Activated T-cell treated with anti-CD3 and anti-CD28 coated beads, Interleukin-2, amount 50 U/mL, for 1 hour (primary cell): ENCODE results near the gene KIAA1958.
"Not testable (repeated sequence)": the region's sequence is repeated elsewhere in the genome, so short reads cannot be mapped to it uniquely, and the experiment has no call there.

Experiments
- DNase-seq: peaks from one replicate; pipeline ENCODE4 v3.0.0-alpha.2; 2020

Gene KIAA1958

GRCh38 chr9:112489876-112490666, 3.4 kb downstream of the KIAA1958 start:
- DNase-seq: no peak

- DNase-seq: no peak
Observed at GRCh38 chr9:112493393-112494137, 6.9 kb downstream of the KIAA1958 start.

- no peak for DNase-seq
Observed at GRCh38 chr9:112494153-112494552, 7.5 kb downstream of the KIAA1958 start.

GRCh38 chr9:112495614-112496013, 9.0 kb downstream of the KIAA1958 start:
- no peak for DNase-seq

GRCh38 chr9:112496074-112496722, 9.6 kb downstream of the KIAA1958 start:
- DNase-seq: no peak

GRCh38 chr9:112500842-112501241, 14.2 kb downstream of the KIAA1958 start:
- no peak for DNase-seq

- DNase-seq: no peak
Observed at GRCh38 chr9:112501287-112501686, 14.7 kb downstream of the KIAA1958 start.

GRCh38 chr9:112502175-112502946, 15.7 kb downstream of the KIAA1958 start:
- no peak for DNase-seq

- DNase-seq: no peak
Observed at GRCh38 chr9:112503170-112503569, 16.5 kb downstream of the KIAA1958 start.

- DNase-seq: no peak
Observed at GRCh38 chr9:112505086-112505485, 18.5 kb downstream of the KIAA1958 start.

GRCh38 chr9:112505607-112506006, 19.0 kb downstream of the KIAA1958 start:
- DNase-seq: no peak

GRCh38 chr9:112506571-112506970, 19.9 kb downstream of the KIAA1958 start:
- no peak for DNase-seq

GRCh38 chr9:112507001-112507680, 20.5 kb downstream of the KIAA1958 start:
- DNase-seq: no peak

GRCh38 chr9:112508377-112508776, 21.8 kb downstream of the KIAA1958 start:
- no peak for DNase-seq

GRCh38 chr9:112512377-112512776, 25.8 kb downstream of the KIAA1958 start:
- DNase-seq: not testable (repeated sequence)

GRCh38 chr9:112516769-112517168, 30.1 kb downstream of the KIAA1958 start:
- no peak for DNase-seq

GRCh38 chr9:112520069-112520468, 33.4 kb downstream of the KIAA1958 start:
- no peak for DNase-seq

GRCh38 chr9:112520656-112521055, 34.0 kb downstream of the KIAA1958 start:
- no peak for DNase-seq

GRCh38 chr9:112526973-112527372, 40.3 kb downstream of the KIAA1958 start:
- DNase-seq: no peak

GRCh38 chr9:112527959-112528358, 41.3 kb downstream of the KIAA1958 start:
- DNase-seq: no peak

- DNase-seq: no peak
Observed at GRCh38 chr9:112529316-112529715, 42.7 kb downstream of the KIAA1958 start.

- DNase-seq: no peak
Observed at GRCh38 chr9:112530751-112531205, 44.2 kb downstream of the KIAA1958 start.
